Gastrocnemius medialis (tissue), 4 donors: ENCODE results near the gene GDAP2. TPM values are rescaled to one million over a fixed set of nuclear protein-coding genes. Genes with fewer than 3 reads are reported as not detected.

Source experiments
- ATAC-seq, 2 donors: fragments of 150-250 bp; one replicate each; pipeline ENCODE4 v1.9.1; 2016
- DNase-seq, 2 donors: peaks; one replicate each; pipeline ENCODE4 v3.0.0-alpha.2; 2019
- H3K27ac ChIP-seq, 4 donors: fragments of 200-600 bp; sonication (generic); 1 replicate in 1 of 4; 2 replicates in 3 of 4; pipeline ENCODE4 v1.5.1; 2016 to 2018; ENCODE audit warnings: mild to moderate bottlenecking in 2 of 4, moderate library complexity in 1 of 4
- H3K27me3 ChIP-seq, 3 donors: fragments of 200-600 bp; sonication (generic) in 2 of 3; 1 replicate in 1 of 3; 2 replicates in 2 of 3; pipeline versions ENCODE4 v1.5.1 to v1.6.0; 2016 to 2019; ENCODE audit warnings: mild to moderate bottlenecking in 1 of 3, moderate library complexity in 1 of 3
- H3K36me3 ChIP-seq, 2 donors: fragments of 200-600 bp; sonication (generic) in 1 of 2; one replicate each; pipeline ENCODE4 v1.5.1; 2017 to 2018
- H3K4me1 ChIP-seq, 2 donors: fragments of 200-600 bp; sonication (generic) in 1 of 2; one replicate each; pipeline ENCODE4 v1.5.1; 2016 to 2017; ENCODE audit warnings: mild to moderate bottlenecking in 2 of 2
- H3K4me3 ChIP-seq, 4 donors: fragments of 200-600 bp; sonication (generic) in 3 of 4; 1 replicate in 1 of 4; 2 replicates in 3 of 4; pipeline ENCODE4 v1.5.1; 2016 to 2019; ENCODE audit warnings: mild to moderate bottlenecking in 2 of 4
- H3K9me3 ChIP-seq, 3 donors: fragments of 200-600 bp; sonication (generic) in 2 of 3; 1 replicate in 1 of 3; 2 replicates in 2 of 3; pipeline ENCODE4 v1.5.1; 2016 to 2019
- CTCF ChIP-seq, 5 experiments: fragments of 450-650 bp in 3 of 5; fragments of 200-600 bp in 2 of 5; sonication (generic) in 2 of 5; IDR thresholded peaks in 4 of 5; conservative IDR thresholded peaks in 1 of 5; 1 replicate in 4 of 5; 2 replicates in 1 of 5; pipeline ENCODE4 v1.5.1; 2016 to 2019; ENCODE audit warnings: antibody characterized with exemption in 5 of 5, mild to moderate bottlenecking in 3 of 5, moderate library complexity in 3 of 5
- POLR2A ChIP-seq, 2 donors: fragments of 450-650 bp; IDR thresholded peaks; one replicate each; pipeline ENCODE4 v1.6.1; 2017; ENCODE audit warnings: antibody characterized with exemption in 2 of 2, mild to moderate bottlenecking in 2 of 2, moderate library complexity in 2 of 2
- in situ Hi-C, 4 donors: fragments of 200-750 bp; cut with MboI; loops; one replicate each; pipeline versions ENCODE4 v1.15.0 to v1.8.0; 2017; ENCODE audit warnings: low sequenced_read_pairs in 4 of 4
- intact Hi-C: fragments of 100-400 bp; cut with DNase I; formaldehyde crosslinking; loops from one replicate; pipeline ENCODE4 v1.15.1; 2023; ENCODE audit warnings: low total_unique reads
- total RNA-seq, 4 donors: library from RNA; depleted of rRNA; stranded (reverse); fragments of >200 nt; gene quantifications; one replicate each; pipeline versions ENCODE4 v1.1.0 to v1.2.3, GENCODE V29; 2016

GDAP2 gene
- total RNA-seq, 4 donors from 2014 or later = 7.2 to 18.7 (median 8.6) TPM

DNA sequence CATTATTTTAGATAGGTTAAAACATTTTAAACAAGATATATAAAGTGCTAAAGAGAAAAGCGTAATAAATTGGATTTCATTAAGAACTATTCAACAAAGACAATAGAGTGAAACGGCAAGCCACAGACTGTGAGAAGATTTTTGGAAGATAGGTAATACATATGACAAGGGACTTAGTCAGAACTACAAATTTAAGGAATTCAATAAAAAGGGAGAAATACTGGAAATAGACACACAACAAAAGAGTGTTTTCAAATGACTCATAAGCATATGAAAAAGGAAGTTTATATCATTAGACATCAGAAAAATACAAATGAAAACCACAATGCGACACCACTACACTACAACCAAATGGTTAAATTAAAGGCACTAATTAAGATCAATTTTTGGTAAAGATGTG lies 90.5 kb downstream of the GDAP2 start:
- no peak for ATAC-seq
- no peak for DNase-seq
- H3K27ac ChIP-seq = no peak overlapping the region
- no peaks in the 10 kb centered on the region for H3K36me3 ChIP-seq
- H3K4me3 ChIP-seq = no peak overlapping the region
- H3K4me1 ChIP-seq = no peaks in the 10 kb centered on the region
- TF ChIP-seq CTCF (IDR thresholded peaks at IDR 0.05 in 4 of 5, conservative IDR thresholded peaks at IDR 0.05 in 1 of 5) (no peak), POLR2A (IDR thresholded peaks at IDR 0.05) (no peak)
- H3K9me3 ChIP-seq = no peaks in the 10 kb centered on the region
- no peaks in the 10 kb centered on the region for H3K27me3 ChIP-seq
- in situ Hi-C loops = no loop called here
- intact Hi-C loops = no loop called here

- in situ Hi-C loops (no loop called here), intact Hi-C loops (no loop called here)
- no peak for TF ChIP-seq POLR2A (IDR thresholded peaks at IDR 0.05)
- no peak for TF ChIP-seq CTCF (IDR thresholded peaks at IDR 0.05 in 4 of 5, conservative IDR thresholded peaks at IDR 0.05 in 1 of 5)
- ATAC-seq = no peak
- H3K9me3 ChIP-seq = no peaks in the 10 kb centered on the region
- DNase-seq = no peak
- H3K4me1 ChIP-seq = no peaks in the 10 kb centered on the region
- no peaks in the 10 kb centered on the region for H3K36me3 ChIP-seq
- no peak overlapping the region for H3K4me3 ChIP-seq
- H3K27ac ChIP-seq = no peak overlapping the region
- no peaks in the 10 kb centered on the region for H3K27me3 ChIP-seq
These were observed 93.4 kb downstream of the GDAP2 start for GRCh38 chr1:117836069-117836468.

- in situ Hi-C loops (no loop called here), intact Hi-C loops (no loop called here)
- Histone ChIP-seq H3K36me3 (no peaks in the 10 kb centered on the region), H3K4me3 (no peak overlapping the region), H3K9me3 (no peaks in the 10 kb centered on the region), H3K27ac (no peak overlapping the region), H3K4me1 (no peaks in the 10 kb centered on the region), H3K27me3 (no peaks in the 10 kb centered on the region)
- no peak for DNase-seq
- TF ChIP-seq POLR2A (IDR thresholded peaks at IDR 0.05) (no peak), CTCF (IDR thresholded peaks at IDR 0.05 in 4 of 5, conservative IDR thresholded peaks at IDR 0.05 in 1 of 5) (no peak)
- no peak for ATAC-seq
These were observed 95.0 kb downstream of the GDAP2 start for GRCh38 chr1:117834416-117834815.

- no peak for ATAC-seq
- Histone ChIP-seq H3K27ac (no peak overlapping the region), H3K36me3 (no peaks in the 10 kb centered on the region), H3K4me3 (no peak overlapping the region), H3K27me3 (no peaks in the 10 kb centered on the region), H3K9me3 (no peaks in the 10 kb centered on the region), H3K4me1 (no peaks in the 10 kb centered on the region)
- TF ChIP-seq CTCF (IDR thresholded peaks at IDR 0.05 in 4 of 5, conservative IDR thresholded peaks at IDR 0.05 in 1 of 5) (no peak), POLR2A (IDR thresholded peaks at IDR 0.05) (no peak)
- DNase-seq = no peak
- intact Hi-C loops = no loop called here
- in situ Hi-C loops = no loop called here
These were observed 97.0 kb downstream of the GDAP2 start for GRCh38 chr1:117832453-117832852.

GRCh38 chr1:117830222-117830621 lies 99.2 kb downstream of the GDAP2 start:
- no peak for TF ChIP-seq CTCF (IDR thresholded peaks at IDR 0.05 in 4 of 5, conservative IDR thresholded peaks at IDR 0.05 in 1 of 5)
- no peak for TF ChIP-seq POLR2A (IDR thresholded peaks at IDR 0.05)
- in situ Hi-C loops = no loop called here
- no peak for ATAC-seq

More at GRCh38 chr1:117830222-117830621, 99.2 kb downstream of the GDAP2 start:
- intact Hi-C loops = no loop called here
- DNase-seq = no peak
- Histone ChIP-seq H3K9me3 (no peaks in the 10 kb centered on the region), H3K27me3 (no peaks in the 10 kb centered on the region), H3K4me1 (peaks cover 0 to 16% of the 10 kb centered on the region in 2 donors), H3K27ac (no peak overlapping the region), H3K4me3 (no peak overlapping the region), H3K36me3 (no peaks in the 10 kb centered on the region)
